HUES6 (cell line): ENCODE data around the gene RPS6KB2.
"Not testable (repeated sequence)": the region's sequence is repeated elsewhere in the genome, so short reads cannot be mapped to it uniquely, and the experiment has no call there.

Source experiments
- H3K27ac ChIP-seq: 2 replicates; pipeline ENCODE4 v1.7.0; 2013; ENCODE audit warnings: low read depth, mild to moderate bottlenecking, low read length, inconsistent platforms
- H3K27me3 ChIP-seq: 2 replicates; pipeline ENCODE4 v1.6.1; 2013; ENCODE audit warnings: low read length; ENCODE audit not compliant: control insufficient read depth, insufficient read depth
- H3K36me3 ChIP-seq: 2 replicates; pipeline ENCODE4 v1.6.1; 2013; ENCODE audit warnings: low read length; ENCODE audit not compliant: control insufficient read depth, insufficient read depth
- H3K4me1 ChIP-seq: 2 replicates; pipeline ENCODE4 v1.6.1; 2013; ENCODE audit warnings: low read length; ENCODE audit not compliant: control insufficient read depth, insufficient read depth
- H3K4me3 ChIP-seq: 2 replicates; pipeline ENCODE4 v1.5.1; 2013; ENCODE audit warnings: low read depth, low read length
- H3K9ac ChIP-seq: one replicate; pipeline ENCODE4 v1.6.1; 2013; ENCODE audit warnings: mild to moderate bottlenecking, low read length
- H3K9me3 ChIP-seq: 2 replicates; pipeline ENCODE4 v1.6.1; 2013; ENCODE audit warnings: low read depth, low read length; ENCODE audit not compliant: control insufficient read depth, insufficient read depth

Gene RPS6KB2

GRCh38 chr11:67398661-67399563, 29.4 kb upstream of the RPS6KB2 start:
- Histone ChIP-seq H3K4me3 (no peak overlapping the region), H3K9me3 (no peaks in the 10 kb centered on the region), H3K36me3 (peaks cover 50% of the 10 kb centered on the region), H3K4me1 (peaks cover 32% of the 10 kb centered on the region), H3K27me3 (no peaks in the 10 kb centered on the region), H3K27ac (no peak overlapping the region), H3K9ac (no peak overlapping the region)

GRCh38 chr11:67400251-67400941, 27.9 kb upstream of the RPS6KB2 start:
- H3K4me1 ChIP-seq = peaks cover 32% of the 10 kb centered on the region
- peak overlapping the region; percentile 90 for H3K9ac ChIP-seq
- H3K9me3 ChIP-seq = no peaks in the 10 kb centered on the region
- no peak overlapping the region; the same call in 1 of the 2 replicates for H3K27ac ChIP-seq
- H3K27me3 ChIP-seq = no peaks in the 10 kb centered on the region
- H3K36me3 ChIP-seq = peaks cover 42% of the 10 kb centered on the region
- H3K4me3 ChIP-seq = peak overlapping the region; percentile 85

- Histone ChIP-seq H3K4me3 (peak overlapping the region; percentile 85), H3K4me1 (peaks cover 30% of the 10 kb centered on the region), H3K9me3 (no peaks in the 10 kb centered on the region), H3K27me3 (no peaks in the 10 kb centered on the region), H3K27ac (peak overlapping the region; percentile 89), H3K36me3 (peaks cover 37% of the 10 kb centered on the region), H3K9ac (peak overlapping the region; percentile 90)
Measured at GRCh38 chr11:67400942-67401494, 27.3 kb upstream of the RPS6KB2 start.

GRCh38 chr11:67401495-67402191, 26.7 kb upstream of the RPS6KB2 start, which contains the start of gene PPP1CA:
Gene PPP1CA, minus strand, starts transcription at chr11:67401858. Its CDS starts 76 bp downstream, at chr11:67401782.
- H3K27me3 ChIP-seq = no peaks in the 10 kb centered on the region
- peak within 1 kb of the TSS; percentile 90 for H3K9ac ChIP-seq
- H3K36me3 ChIP-seq = peaks cover 33% of the 10 kb centered on the region
- H3K4me1 ChIP-seq = peaks cover 23% of the 10 kb centered on the region
- peak within 1 kb of the TSS; percentile 85 for H3K4me3 ChIP-seq
- peak within 1 kb of the TSS; percentile 89 for H3K27ac ChIP-seq
- no peaks in the 10 kb centered on the region for H3K9me3 ChIP-seq

GRCh38 chr11:67402192-67402839, 26.0 kb upstream of the RPS6KB2 start:
- Histone ChIP-seq H3K4me3 (peak overlapping the region; percentile 33), H3K36me3 (peaks cover 30% of the 10 kb centered on the region), H3K4me1 (peaks cover 20% of the 10 kb centered on the region), H3K27ac (peak overlapping the region; percentile 59; the same call in 1 of the 2 replicates)
- H3K27me3 ChIP-seq, H3K9ac ChIP-seq, H3K9me3 ChIP-seq: not testable (repeated sequence)

GRCh38 chr11:67403085-67403484, 25.2 kb upstream of the RPS6KB2 start:
- Histone ChIP-seq H3K36me3 (peaks cover 23% of the 10 kb centered on the region), H3K4me1 (peaks cover 15% of the 10 kb centered on the region)
- H3K27me3 ChIP-seq, H3K9me3 ChIP-seq, H3K9ac ChIP-seq, H3K4me3 ChIP-seq, H3K27ac ChIP-seq: not testable (repeated sequence)

GRCh38 chr11:67404515-67405195, 23.6 kb upstream of the RPS6KB2 start:
- Histone ChIP-seq H3K4me1 (peaks cover 15% of the 10 kb centered on the region), H3K9me3 (no peaks in the 10 kb centered on the region), H3K9ac (no peak overlapping the region), H3K36me3 (peaks cover 7% of the 10 kb centered on the region; the same call in 1 of the 2 replicates), H3K27ac (no peak overlapping the region), H3K4me3 (no peak overlapping the region), H3K27me3 (no peaks in the 10 kb centered on the region)

- H3K27ac ChIP-seq = no peak overlapping the region
- no peaks in the 10 kb centered on the region for H3K9me3 ChIP-seq
Measured at GRCh38 chr11:67405196-67405567, 23.1 kb upstream of the RPS6KB2 start.

GRCh38 chr11:67405688-67406339, 22.5 kb upstream of the RPS6KB2 start:
- Histone ChIP-seq H3K4me3 (no peak overlapping the region), H3K27me3 (no peaks in the 10 kb centered on the region), H3K36me3 (no peaks in the 10 kb centered on the region), H3K4me1 (peaks cover 17% of the 10 kb centered on the region), H3K9me3 (no peaks in the 10 kb centered on the region), H3K27ac (no peak overlapping the region), H3K9ac (no peak overlapping the region)

More at GRCh38 chr11:67405196-67405567, 23.1 kb upstream of the RPS6KB2 start:
- H3K4me3 ChIP-seq = no peak overlapping the region
- H3K36me3 ChIP-seq = peaks cover 4% of the 10 kb centered on the region; the same call in 1 of the 2 replicates
- no peaks in the 10 kb centered on the region for H3K27me3 ChIP-seq
- H3K4me1 ChIP-seq = peaks cover 17% of the 10 kb centered on the region
- H3K9ac ChIP-seq = no peak overlapping the region
